ENCODE measurements around the gene RAB44.

DNA sequence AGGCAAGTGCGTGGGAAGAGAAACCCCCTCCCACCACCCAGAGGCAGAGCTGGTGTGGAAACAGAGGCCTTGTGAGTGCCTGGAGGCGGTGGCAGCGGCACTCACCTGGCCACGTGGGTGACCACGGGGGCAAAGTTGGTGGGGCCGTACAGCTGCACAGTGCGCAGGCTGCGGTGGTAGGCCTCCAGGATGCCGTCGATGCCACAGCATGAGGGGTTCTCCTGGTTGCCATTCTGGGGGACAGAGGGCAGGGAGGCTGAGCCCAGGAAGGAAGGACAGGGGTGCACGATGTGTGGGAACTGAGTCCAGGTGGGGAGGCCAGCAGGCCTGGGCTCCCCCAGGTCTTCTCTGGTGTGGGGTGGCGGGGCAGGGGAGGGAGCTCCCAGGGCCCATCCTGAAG is 47.7 kb downstream of the RAB44 start:
- TF ChIP-seq, protein P1, sequence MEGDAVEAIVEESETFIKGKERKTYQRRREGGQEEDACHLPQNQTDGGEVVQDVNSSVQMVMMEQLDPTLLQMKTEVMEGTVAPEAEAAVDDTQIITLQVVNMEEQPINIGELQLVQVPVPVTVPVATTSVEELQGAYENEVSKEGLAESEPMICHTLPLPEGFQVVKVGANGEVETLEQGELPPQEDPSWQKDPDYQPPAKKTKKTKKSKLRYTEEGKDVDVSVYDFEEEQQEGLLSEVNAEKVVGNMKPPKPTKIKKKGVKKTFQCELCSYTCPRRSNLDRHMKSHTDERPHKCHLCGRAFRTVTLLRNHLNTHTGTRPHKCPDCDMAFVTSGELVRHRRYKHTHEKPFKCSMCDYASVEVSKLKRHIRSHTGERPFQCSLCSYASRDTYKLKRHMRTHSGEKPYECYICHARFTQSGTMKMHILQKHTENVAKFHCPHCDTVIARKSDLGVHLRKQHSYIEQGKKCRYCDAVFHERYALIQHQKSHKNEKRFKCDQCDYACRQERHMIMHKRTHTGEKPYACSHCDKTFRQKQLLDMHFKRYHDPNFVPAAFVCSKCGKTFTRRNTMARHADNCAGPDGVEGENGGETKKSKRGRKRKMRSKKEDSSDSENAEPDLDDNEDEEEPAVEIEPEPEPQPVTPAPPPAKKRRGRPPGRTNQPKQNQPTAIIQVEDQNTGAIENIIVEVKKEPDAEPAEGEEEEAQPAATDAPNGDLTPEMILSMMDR (IDR thresholded peaks at IDR 0.05; ENCODE audit: low read depth, low read length), result no peak
- no peak for TF ChIP-seq MAX (IDR thresholded peaks at IDR 0.05; ENCODE audit: low read depth, low read length)
- TF ChIP-seq POLR2A (IDR thresholded peaks at IDR 0.05; ENCODE audit: extremely low read depth, insufficient read length), result no peak
